Measurements from ENCODE around the gene TULP4. TPM values are rescaled to one million over a fixed set of nuclear protein-coding genes. Genes with fewer than 3 reads are reported as not detected.
A peak's percentile ranks its signal among the peaks of the same experiment; 100 is the strongest.

TULP4 gene
- total RNA-seq, 3 donors from 2014 or later, result 104 to 171 (median 112) TPM

DNA sequence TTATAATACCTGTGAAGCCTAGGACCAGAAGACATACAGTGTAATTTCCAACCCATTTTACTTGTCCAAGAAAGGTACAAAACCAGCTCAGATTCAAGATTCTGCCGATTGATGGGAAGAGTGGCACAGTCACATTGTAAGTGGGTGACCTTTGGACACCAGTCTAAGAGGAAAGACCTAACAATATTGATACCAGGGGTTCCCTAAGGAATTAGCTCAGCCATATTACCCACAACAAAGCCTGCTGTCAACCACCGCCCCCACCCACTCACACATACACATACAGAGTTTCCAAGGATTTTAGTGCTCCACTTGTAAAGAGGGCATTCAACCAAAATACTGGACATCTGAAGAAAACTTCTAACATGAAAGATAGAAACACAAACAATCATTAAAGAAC lies 219.7 kb downstream of the TULP4 start:
- intact Hi-C loops (cut with DNase I; ENCODE audit: low total_unique reads), result no loop called here

DNA sequence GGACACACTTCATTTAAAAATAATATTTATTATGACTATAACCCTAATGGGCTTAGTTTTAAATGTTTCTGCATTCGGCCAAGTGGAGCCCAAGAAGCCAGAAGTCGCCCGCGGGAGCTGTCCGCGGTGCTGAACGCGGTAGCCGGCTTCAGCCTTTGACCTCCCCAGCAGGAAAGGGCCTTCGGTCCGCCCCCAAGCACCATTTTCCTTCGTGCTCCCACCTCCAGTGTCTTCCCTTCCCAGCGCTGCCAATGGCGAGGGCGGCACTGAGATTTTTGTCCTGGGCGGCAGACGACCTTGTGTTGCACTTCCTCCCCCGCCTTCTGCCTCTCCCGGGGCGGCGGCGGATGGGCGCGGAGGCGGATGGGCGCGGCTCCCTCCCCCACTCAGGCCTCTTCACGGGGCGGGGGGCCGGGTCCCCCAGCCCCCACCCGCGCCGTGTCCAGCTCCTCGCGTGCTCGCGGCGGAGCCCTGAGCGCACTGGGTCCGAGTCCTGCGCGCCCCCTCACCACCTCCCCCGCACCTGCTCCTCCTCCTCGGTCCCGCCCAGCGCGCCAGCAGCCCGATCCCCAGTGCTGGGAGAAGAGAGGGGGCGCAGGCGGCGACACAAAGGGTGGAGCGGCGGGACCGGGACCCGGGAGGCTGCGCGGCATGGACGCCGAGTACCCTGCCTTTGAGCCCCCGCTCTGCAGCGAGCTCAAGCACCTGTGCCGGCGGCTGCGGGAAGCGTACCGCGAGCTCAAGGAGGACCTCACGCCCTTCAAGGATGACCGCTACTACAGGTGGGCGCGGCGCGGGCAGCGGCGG lies 224.0 kb downstream of the TULP4 start:
- Histone ChIP-seq H3K36me3 (no peaks in the 10 kb centered on the region), H3K27ac (no peak overlapping the region), H3K27me3 (no peaks in the 10 kb centered on the region), H3K4me1 (no peaks in the 10 kb centered on the region), H3K9me3 (no peaks in the 10 kb centered on the region), H3K4me3 (peak overlapping the region; percentile 48 to 79 (median 60))
- TF ChIP-seq POLR2AphosphoS5 (IDR thresholded peaks at IDR 0.05) (no peak), POLR2A (IDR thresholded peaks at IDR 0.05) (no peak)
- TF ChIP-seq, protein P1, sequence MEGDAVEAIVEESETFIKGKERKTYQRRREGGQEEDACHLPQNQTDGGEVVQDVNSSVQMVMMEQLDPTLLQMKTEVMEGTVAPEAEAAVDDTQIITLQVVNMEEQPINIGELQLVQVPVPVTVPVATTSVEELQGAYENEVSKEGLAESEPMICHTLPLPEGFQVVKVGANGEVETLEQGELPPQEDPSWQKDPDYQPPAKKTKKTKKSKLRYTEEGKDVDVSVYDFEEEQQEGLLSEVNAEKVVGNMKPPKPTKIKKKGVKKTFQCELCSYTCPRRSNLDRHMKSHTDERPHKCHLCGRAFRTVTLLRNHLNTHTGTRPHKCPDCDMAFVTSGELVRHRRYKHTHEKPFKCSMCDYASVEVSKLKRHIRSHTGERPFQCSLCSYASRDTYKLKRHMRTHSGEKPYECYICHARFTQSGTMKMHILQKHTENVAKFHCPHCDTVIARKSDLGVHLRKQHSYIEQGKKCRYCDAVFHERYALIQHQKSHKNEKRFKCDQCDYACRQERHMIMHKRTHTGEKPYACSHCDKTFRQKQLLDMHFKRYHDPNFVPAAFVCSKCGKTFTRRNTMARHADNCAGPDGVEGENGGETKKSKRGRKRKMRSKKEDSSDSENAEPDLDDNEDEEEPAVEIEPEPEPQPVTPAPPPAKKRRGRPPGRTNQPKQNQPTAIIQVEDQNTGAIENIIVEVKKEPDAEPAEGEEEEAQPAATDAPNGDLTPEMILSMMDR (IDR thresholded peaks at IDR 0.05), result no peak
- DNase-seq (ENCODE audit: low spot score in 2 of 2), result peak in 1 of 2 donors; percentile 77
- intact Hi-C loops (cut with DNase I; ENCODE audit: low total_unique reads), result no loop called here

More for the DNA sequence above, 219.7 kb downstream of the TULP4 start:
- TF ChIP-seq POLR2A (IDR thresholded peaks at IDR 0.05), result no peak
- TF ChIP-seq, protein P1 (IDR thresholded peaks at IDR 0.05), result no peak
- no peak for TF ChIP-seq POLR2AphosphoS5 (IDR thresholded peaks at IDR 0.05)
- H3K9me3 ChIP-seq, result no peaks in the 10 kb centered on the region
- no peaks in the 10 kb centered on the region for H3K27me3 ChIP-seq
- H3K36me3 ChIP-seq, result no peaks in the 10 kb centered on the region
- no peak overlapping the region for H3K27ac ChIP-seq
- no peak overlapping the region for H3K4me3 ChIP-seq
- DNase-seq (ENCODE audit: low spot score in 2 of 2), result no peak
- no peaks in the 10 kb centered on the region for H3K4me1 ChIP-seq

DNA sequence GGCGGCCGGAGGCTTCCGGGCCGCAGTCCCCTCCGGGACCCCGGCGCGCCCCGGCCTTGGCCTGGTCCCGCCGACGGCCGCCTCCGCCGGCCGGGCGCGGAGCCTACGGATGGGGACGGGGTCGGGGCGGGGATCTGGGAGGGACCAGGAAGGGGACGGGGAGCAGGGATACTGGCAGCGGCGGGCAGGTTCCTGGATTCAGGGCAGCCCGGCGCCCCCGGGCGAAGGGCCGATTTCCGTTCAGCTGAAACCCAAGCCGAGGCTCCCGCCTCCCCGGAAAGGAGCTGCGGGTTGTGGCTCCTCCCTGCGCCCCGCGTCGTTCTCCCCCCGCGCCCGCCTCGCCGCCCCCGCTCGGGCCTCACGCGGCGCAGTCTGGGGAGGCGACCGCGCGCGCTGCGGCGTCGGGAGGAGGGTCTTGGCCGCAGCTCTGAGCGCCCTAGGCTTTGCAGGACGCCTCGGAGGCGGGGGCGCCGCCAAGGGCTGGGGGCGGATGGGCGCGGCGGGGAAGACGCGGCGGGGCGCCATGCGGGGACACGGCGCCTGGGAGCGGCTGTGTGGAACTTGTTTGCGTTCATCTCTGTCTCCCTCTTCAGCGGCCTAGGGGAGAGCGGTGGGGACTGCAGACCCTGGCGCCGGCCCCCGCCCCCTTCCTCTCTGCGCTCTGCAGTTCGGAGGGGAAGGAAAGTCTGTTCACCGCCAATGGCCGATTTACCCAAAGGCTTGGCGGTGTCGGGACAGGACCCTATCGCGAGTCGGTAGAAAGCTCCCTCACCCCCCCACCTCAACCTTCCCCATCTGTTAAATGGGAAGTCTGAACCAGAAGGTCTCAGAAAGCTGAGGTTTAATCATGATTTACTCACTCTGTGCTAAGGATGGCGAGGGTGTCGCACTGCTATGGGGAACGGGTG lies 224.9 kb downstream of the TULP4 start:
- Histone ChIP-seq H3K27ac (no peak overlapping the region), H3K9me3 (no peaks in the 10 kb centered on the region), H3K4me1 (no peaks in the 10 kb centered on the region), H3K27me3 (no peaks in the 10 kb centered on the region), H3K36me3 (no peaks in the 10 kb centered on the region), H3K4me3 (peak overlapping the region; percentile 48 to 79 (median 60))
- intact Hi-C loops (cut with DNase I; ENCODE audit: low total_unique reads), result no loop called here
- peak in 1 of 2 donors; percentile 82 for DNase-seq (ENCODE audit: low spot score in 2 of 2)
- no peak for TF ChIP-seq POLR2A (IDR thresholded peaks at IDR 0.05)
- TF ChIP-seq, protein P1 (IDR thresholded peaks at IDR 0.05), result no peak

DNA sequence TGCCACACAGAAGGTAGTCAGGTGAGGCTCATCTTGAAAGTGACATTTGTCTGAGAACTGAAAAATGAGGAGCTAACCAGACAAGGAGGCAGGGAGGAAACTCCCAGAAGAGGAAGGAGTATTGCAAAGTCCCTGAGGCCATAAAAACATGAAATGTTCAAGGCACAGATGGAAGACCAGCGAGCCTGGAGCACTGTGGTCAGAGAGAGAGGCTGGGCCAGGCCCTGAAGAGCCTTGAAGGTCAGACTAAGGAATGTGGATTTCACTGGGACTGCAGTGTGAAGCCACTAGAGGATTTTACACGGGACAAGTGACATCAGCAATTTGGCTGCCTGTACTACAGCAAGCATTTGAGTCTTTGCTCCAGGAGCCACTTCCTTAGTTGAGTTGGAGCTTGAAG lies 226.5 kb downstream of the TULP4 start:
- no peak for DNase-seq (ENCODE audit: low spot score in 2 of 2)
- no peaks in the 10 kb centered on the region for H3K9me3 ChIP-seq

More for the DNA sequence above, 226.5 kb downstream of the TULP4 start:
- H3K36me3 ChIP-seq, result no peaks in the 10 kb centered on the region
- intact Hi-C loops (cut with DNase I; ENCODE audit: low total_unique reads), result no loop called here
- H3K4me3 ChIP-seq, result no peak overlapping the region
- no peak overlapping the region for H3K27ac ChIP-seq
- H3K4me1 ChIP-seq, result no peaks in the 10 kb centered on the region
- H3K27me3 ChIP-seq, result no peaks in the 10 kb centered on the region
- TF ChIP-seq POLR2A (IDR thresholded peaks at IDR 0.05) (no peak), POLR2AphosphoS5 (IDR thresholded peaks at IDR 0.05) (no peak)
- TF ChIP-seq, protein P1 (IDR thresholded peaks at IDR 0.05), result no peak
